Tibial artery (tissue), 4 donors: Measurements from ENCODE around the gene LRPPRC.
A peak's percentile ranks its signal among the peaks of the same experiment; 100 is the strongest.

Source experiments
- DNase-seq, 2 donors: peaks; one replicate each; pipeline ENCODE4 v3.0.0-alpha.2; 2019
- H3K27ac ChIP-seq, 2 donors: fragments of 200-600 bp; sonication (generic) in 1 of 2; 1 replicate in 1 of 2; 2 replicates in 1 of 2; pipeline ENCODE4 v1.5.1; 2018 to 2019; ENCODE audit warnings: mild to moderate bottlenecking in 1 of 2
- H3K27me3 ChIP-seq, 2 donors: fragments of 200-600 bp; sonication (generic) in 1 of 2; one replicate each; pipeline versions ENCODE4 v1.5.1 to v1.6.0; 2016 to 2019
- H3K36me3 ChIP-seq, 3 donors: fragments of 200-600 bp; sonication (generic) in 2 of 3; one replicate each; pipeline ENCODE4 v1.5.1; 2016 to 2019; ENCODE audit warnings: mild to moderate bottlenecking in 2 of 3
- H3K4me1 ChIP-seq, 4 donors: fragments of 200-600 bp; sonication (generic) in 2 of 4; 1 replicate in 3 of 4; 2 replicates in 1 of 4; pipeline ENCODE4 v1.5.1; 2016 to 2019
- H3K4me3 ChIP-seq, 2 donors: fragments of 200-600 bp; sonication (generic) in 1 of 2; 1 replicate in 1 of 2; 2 replicates in 1 of 2; pipeline ENCODE4 v1.5.1; 2018 to 2019; ENCODE audit warnings: mild to moderate bottlenecking in 2 of 2
- H3K9me3 ChIP-seq, 3 donors: fragments of 200-600 bp; sonication (generic) in 1 of 3; one replicate each; pipeline ENCODE4 v1.5.1; 2016 to 2019
- intact Hi-C: fragments of 100-400 bp; cut with DNase I; formaldehyde crosslinking; loops from one replicate; pipeline ENCODE4 v1.15.0; 2023; ENCODE audit warnings: low total_unique reads
- TF ChIP-seq, protein P1 (sequence below), 2 experiments: fragments of 200-600 bp in 1 of 2; fragments of 450-650 bp in 1 of 2; IDR thresholded peaks; one replicate each; pipeline ENCODE4 v1.5.1; 2017 to 2019; ENCODE audit warnings: antibody characterized with exemption in 2 of 2, mild to moderate bottlenecking in 1 of 2, moderate library complexity in 1 of 2

The LRPPRC gene

DNA sequence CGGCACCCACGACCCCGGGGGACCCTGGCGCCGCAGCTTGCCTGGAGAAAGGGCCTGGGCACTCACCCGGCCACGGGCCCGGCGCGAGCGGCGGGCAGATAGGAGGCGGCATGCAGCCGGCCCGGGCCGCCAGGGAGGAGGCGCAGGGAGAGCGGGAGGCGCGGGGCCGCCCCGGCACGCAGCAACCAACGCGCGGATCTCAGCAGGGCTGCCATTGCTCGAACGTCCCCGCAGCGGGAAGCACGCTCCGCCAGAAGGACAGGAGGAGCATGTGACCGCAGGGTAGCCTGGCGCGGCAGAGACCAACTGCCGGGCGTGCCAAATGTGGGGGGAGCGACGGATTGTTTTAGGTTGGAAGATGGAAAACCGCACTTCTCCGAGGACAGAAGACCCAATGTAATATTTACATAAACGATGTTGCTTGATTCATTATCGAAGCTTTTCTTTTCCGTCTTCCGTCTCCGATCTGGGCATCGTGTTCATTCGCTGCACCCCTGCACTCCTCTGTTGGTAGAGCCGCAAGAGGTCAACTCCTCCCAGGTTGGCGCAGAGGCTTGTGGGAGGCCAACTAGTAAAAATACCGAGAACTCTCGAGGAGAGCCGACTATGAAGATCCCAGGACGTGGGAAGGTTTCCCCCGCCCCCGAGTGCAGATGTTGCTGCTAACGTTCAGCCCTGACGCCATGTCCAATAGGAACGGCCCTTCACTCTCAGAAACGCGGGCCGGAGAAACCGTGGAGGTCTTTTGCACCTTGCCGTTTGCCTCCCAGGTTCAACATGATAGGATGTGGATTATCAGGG lies at the start of gene LRPPRC:
Gene LRPPRC, minus strand, starts transcription at position 257 of the 801 bp plus-strand sequence. Its CDS starts 42 bp downstream, at position 215.
- Histone ChIP-seq H3K4me1 (peaks cover 0 to 29% (median 23%) of the 10 kb centered on the region in 4 donors), H3K4me3 (peak within 1 kb of the TSS; percentile 86 to 100), H3K27ac (peak within 1 kb of the TSS; percentile 75 to 85), H3K36me3 (peaks cover 0 to 9% (median 0%) of the 10 kb centered on the region in 3 donors), H3K9me3 (no peaks in the 10 kb centered on the region), H3K27me3 (no peaks in the 10 kb centered on the region)
- TF ChIP-seq, protein P1, sequence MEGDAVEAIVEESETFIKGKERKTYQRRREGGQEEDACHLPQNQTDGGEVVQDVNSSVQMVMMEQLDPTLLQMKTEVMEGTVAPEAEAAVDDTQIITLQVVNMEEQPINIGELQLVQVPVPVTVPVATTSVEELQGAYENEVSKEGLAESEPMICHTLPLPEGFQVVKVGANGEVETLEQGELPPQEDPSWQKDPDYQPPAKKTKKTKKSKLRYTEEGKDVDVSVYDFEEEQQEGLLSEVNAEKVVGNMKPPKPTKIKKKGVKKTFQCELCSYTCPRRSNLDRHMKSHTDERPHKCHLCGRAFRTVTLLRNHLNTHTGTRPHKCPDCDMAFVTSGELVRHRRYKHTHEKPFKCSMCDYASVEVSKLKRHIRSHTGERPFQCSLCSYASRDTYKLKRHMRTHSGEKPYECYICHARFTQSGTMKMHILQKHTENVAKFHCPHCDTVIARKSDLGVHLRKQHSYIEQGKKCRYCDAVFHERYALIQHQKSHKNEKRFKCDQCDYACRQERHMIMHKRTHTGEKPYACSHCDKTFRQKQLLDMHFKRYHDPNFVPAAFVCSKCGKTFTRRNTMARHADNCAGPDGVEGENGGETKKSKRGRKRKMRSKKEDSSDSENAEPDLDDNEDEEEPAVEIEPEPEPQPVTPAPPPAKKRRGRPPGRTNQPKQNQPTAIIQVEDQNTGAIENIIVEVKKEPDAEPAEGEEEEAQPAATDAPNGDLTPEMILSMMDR (IDR thresholded peaks at IDR 0.05): no peak
- intact Hi-C loops: no loop called here
- peak; percentile 95 to 96 for DNase-seq

DNA sequence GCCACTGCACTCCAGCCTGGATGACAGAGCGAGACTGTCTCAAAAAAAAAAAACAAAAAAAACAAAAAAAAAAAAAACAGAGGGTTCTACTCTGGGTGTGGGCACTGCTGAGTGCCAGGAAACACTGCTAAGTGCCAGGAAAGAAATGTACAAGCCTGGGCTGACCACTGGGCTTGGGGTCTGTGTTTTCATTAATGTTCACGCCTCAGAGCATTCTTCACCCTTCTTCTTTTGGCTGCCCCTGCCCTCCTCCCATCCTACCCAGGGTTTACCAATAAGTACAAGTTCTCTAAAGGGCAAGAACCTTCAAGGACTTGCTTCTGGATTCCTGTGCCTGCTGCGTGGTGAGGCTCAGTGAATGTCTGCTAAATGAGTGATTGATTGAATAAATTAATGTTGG lies 49.3 kb upstream of the LRPPRC start:
- Histone ChIP-seq H3K4me1 (peaks cover 0 to 8% (median 7%) of the 10 kb centered on the region in 4 donors), H3K36me3 (no peaks in the 10 kb centered on the region), H3K27me3 (no peaks in the 10 kb centered on the region), H3K27ac (no peak overlapping the region), H3K9me3 (no peaks in the 10 kb centered on the region), H3K4me3 (no peak overlapping the region)
- DNase-seq: no peak
- intact Hi-C loops: loop anchor here (10.0 kb wide), 2 partner anchors 440 to 910 kb away; no protein-coding TSS in a partner anchor
- TF ChIP-seq, protein P1 (IDR thresholded peaks at IDR 0.05): no peak

DNA sequence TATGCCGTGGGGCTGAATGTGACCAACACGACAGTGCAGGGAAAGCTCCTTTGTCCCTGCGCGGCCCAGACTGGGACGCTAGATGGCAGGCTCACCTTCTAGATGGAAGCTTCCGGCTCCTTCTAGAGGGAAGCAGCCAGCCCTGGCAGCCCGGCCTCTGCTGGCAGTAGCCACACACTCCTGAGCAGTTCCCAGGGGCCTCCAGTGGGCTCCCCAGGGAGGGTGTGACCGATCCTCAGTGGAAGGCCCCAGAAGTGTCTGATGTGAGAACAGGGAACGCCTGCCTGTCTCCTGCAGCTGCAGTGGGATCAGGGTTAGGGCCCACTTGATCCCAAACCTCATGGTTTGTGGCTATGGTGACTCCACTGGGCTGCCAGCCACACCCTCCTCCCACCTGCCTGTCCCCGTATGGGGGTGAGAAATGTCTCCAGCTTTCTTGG lies 48.5 kb upstream of the LRPPRC start:
- Histone ChIP-seq H3K4me3 (no peak overlapping the region), H3K27me3 (no peaks in the 10 kb centered on the region), H3K36me3 (no peaks in the 10 kb centered on the region), H3K9me3 (no peaks in the 10 kb centered on the region), H3K27ac (no peak overlapping the region), H3K4me1 (peaks cover 0 to 8% (median 7%) of the 10 kb centered on the region in 4 donors)
- DNase-seq: peak; percentile 81 to 91
- TF ChIP-seq, protein P1 (IDR thresholded peaks at IDR 0.05): peak; percentile 85 to 90
- intact Hi-C loops: loop anchor here (10.0 kb wide), 2 partner anchors 440 to 910 kb away; no protein-coding TSS in a partner anchor

DNA sequence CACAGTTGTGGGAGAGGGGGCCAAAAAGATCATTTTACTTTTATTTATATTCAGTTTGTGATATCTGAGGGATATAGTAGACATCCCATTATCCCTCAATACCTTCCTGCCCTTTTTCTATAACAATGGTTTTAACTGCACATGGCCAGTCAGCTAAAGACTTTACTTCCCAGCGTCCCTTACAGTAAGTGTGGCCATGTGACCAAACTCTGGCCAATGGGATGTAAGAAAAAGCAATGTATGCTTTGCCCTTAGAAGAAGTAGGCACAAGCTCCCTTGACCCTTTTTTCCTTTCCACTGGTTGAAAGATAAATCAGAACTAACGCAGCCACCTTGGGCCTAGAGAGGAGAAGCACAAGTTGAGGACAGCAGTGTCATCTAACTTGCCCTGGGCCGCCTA lies 44.6 kb upstream of the LRPPRC start:
- DNase-seq: no peak
- H3K36me3 ChIP-seq: no peaks in the 10 kb centered on the region
- H3K27ac ChIP-seq: no peak overlapping the region
- no peaks in the 10 kb centered on the region for H3K9me3 ChIP-seq
- TF ChIP-seq, protein P1 (IDR thresholded peaks at IDR 0.05): no peak
- no peaks in the 10 kb centered on the region for H3K27me3 ChIP-seq
- peaks cover 0 to 8% (median 7%) of the 10 kb centered on the region in 4 donors for H3K4me1 ChIP-seq
- intact Hi-C loops: loop anchor here (10.0 kb wide), 2 partner anchors 444 to 914 kb away; no protein-coding TSS in a partner anchor
- H3K4me3 ChIP-seq: no peak overlapping the region

DNA sequence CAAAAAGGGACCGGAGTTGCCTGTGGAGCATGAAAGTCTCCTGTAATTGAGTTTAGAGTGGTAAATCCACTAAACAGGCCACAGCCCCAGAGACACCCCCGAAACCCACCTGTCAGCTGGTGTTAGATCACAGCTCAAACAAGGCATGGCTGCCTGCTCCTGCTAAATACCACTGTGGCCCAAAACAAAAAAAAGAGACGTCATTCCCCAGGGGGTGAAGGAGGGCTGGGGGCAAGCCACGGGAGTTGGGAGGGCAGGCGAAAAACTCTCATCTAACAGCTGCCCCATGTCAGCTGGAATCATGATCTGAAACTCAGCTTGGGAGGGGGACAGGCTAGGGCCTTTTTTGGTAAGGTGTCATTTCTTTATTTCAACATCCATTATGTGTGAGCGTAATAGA lies 42.5 kb upstream of the LRPPRC start:
- intact Hi-C loops: no loop called here

More for the DNA sequence above, 42.5 kb upstream of the LRPPRC start:
- no peaks in the 10 kb centered on the region for H3K4me1 ChIP-seq
- no peaks in the 10 kb centered on the region for H3K36me3 ChIP-seq
- no peak overlapping the region for H3K27ac ChIP-seq
- TF ChIP-seq, protein P1 (IDR thresholded peaks at IDR 0.05): no peak
- H3K9me3 ChIP-seq: no peaks in the 10 kb centered on the region
- H3K4me3 ChIP-seq: no peak overlapping the region
- DNase-seq: no peak
- no peaks in the 10 kb centered on the region for H3K27me3 ChIP-seq
